Measurements from ENCODE around the gene GPR34. TPM values are rescaled to one million over a fixed set of nuclear protein-coding genes. Genes with fewer than 3 reads are reported as not detected.

GPR34 gene
- total RNA-seq, 4 donors from 2014 or later, result 16.2 to 66.3 (median 55.6) TPM

- TF ChIP-seq CTCF (IDR thresholded peaks at IDR 0.05; ENCODE audit: low read depth), result no peak
These were observed 34.2 kb downstream of the GPR34 start for GRCh38 chrX:41722816-41723618.

- TF ChIP-seq CTCF (IDR thresholded peaks at IDR 0.05; ENCODE audit: low read depth), result no peak
These were observed 35.1 kb downstream of the GPR34 start, which contains the start of gene GPR82 for GRCh38 chrX:41723826-41724225. Gene GPR82 (plus strand): TSS chrX:41724181. CDS start chrX:41727027, 2,846 bp downstream.

GRCh38 chrX:41728125-41728524 lies 39.4 kb downstream of the GPR34 start:
- TF ChIP-seq CTCF (IDR thresholded peaks at IDR 0.05; ENCODE audit: low read depth), result no peak

- TF ChIP-seq CTCF (IDR thresholded peaks at IDR 0.05; ENCODE audit: low read depth), result no peak
These were observed 41.3 kb downstream of the GPR34 start for GRCh38 chrX:41730081-41730480.

- TF ChIP-seq CTCF (IDR thresholded peaks at IDR 0.05; ENCODE audit: low read depth), result no peak
These were observed 43.5 kb downstream of the GPR34 start for GRCh38 chrX:41732260-41732659.

GRCh38 chrX:41733939-41734338 lies 45.2 kb downstream of the GPR34 start:
- no peak for TF ChIP-seq CTCF (IDR thresholded peaks at IDR 0.05; ENCODE audit: low read depth)

- no peak for TF ChIP-seq CTCF (IDR thresholded peaks at IDR 0.05; ENCODE audit: low read depth)
These were observed 45.8 kb downstream of the GPR34 start for GRCh38 chrX:41734530-41734929.

Measured in subcutaneous adipose tissue (tissue), 4 donors.